Right lobe of liver (tissue), 6 donors: Measurements from ENCODE around the gene SEC11A. TPM values are rescaled to one million over a fixed set of nuclear protein-coding genes. Genes with fewer than 3 reads are reported as not detected.

Source experiments
- ATAC-seq, 4 donors: fragments of 200-7000 bp; cut with Tn5 transposase; one replicate each; pipeline ENCODE4 v1.9.1; 2020; ENCODE audit warnings: mild to moderate bottlenecking in 4 of 4, moderate library complexity in 4 of 4
- DNase-seq, 3 donors: peaks; one replicate each; pipeline ENCODE4 v3.0.0-alpha.2; 2020
- H3K27ac ChIP-seq, 3 donors: fragments of 200-600 bp; one replicate each; pipeline ENCODE4 v1.8.0; 2022
- H3K27me3 ChIP-seq, 2 donors: fragments of 200-600 bp; one replicate each; pipeline ENCODE4 v1.8.0; 2022
- H3K36me3 ChIP-seq, 4 donors: fragments of 200-600 bp; sonication (generic) in 1 of 4; one replicate each; pipeline versions ENCODE4 v1.5.1 to v1.8.0; 2017 to 2022; ENCODE audit warnings: control low read depth in 1 of 4
- H3K4me1 ChIP-seq, 4 donors: fragments of 200-600 bp; sonication (generic) in 1 of 4; one replicate each; pipeline versions ENCODE4 v1.5.1 to v1.8.0; 2017 to 2022; ENCODE audit warnings: control low read depth in 1 of 4
- H3K4me3 ChIP-seq, 3 donors: fragments of 200-600 bp; one replicate each; pipeline ENCODE4 v1.8.0; 2022
- H3K9me3 ChIP-seq, 4 donors: fragments of 200-600 bp; sonication (generic) in 1 of 4; one replicate each; pipeline versions ENCODE4 v1.5.1 to v1.8.0; 2017 to 2022; ENCODE audit warnings: control low read depth in 1 of 4
- CTCF ChIP-seq, 4 donors: fragments of 200-600 bp in 3 of 4; fragments of 450-650 bp in 1 of 4; IDR thresholded peaks; one replicate each; pipeline versions ENCODE4 v1.5.1 to v1.8.0; 2016 to 2022; ENCODE audit warnings: antibody characterized with exemption in 4 of 4, mild to moderate bottlenecking in 2 of 4
- POLR2A ChIP-seq: fragments of 450-650 bp; IDR thresholded peaks from one replicate; pipeline ENCODE4 v1.6.1; 2017; ENCODE audit warnings: antibody characterized with exemption, mild to moderate bottlenecking
- WGBS: methylation state at CpG from one replicate; pipeline ENCODE4 v1.1.6; 2018; ENCODE audit warnings: low coverage, low lambda C conversion rate; ENCODE audit not compliant: insufficient coverage; ENCODE audit errors: missing lambda C conversion rate; 5-methylcytosine and 5-hydroxymethylcytosine counted together
- intact Hi-C, 2 donors: fragments of 100-400 bp; cut with DNase I; formaldehyde crosslinking; loops; one replicate each; pipeline versions ENCODE4 v1.11.2 to v1.14.1; 2022
- total RNA-seq, 6 experiments: library from RNA; depleted of rRNA in 2 of 6; stranded (reverse); fragments of >200 nt in 2 of 6; fragmentation: NEBNext Ultra II Directional in 3 of 6; extraction: Animal tissue kit (Norgen Biotek cat#: 25700) in 3 of 6; gene quantifications; one replicate each; pipeline versions ENCODE4 v1.1.0 to v1.2.4, GENCODE V29; 2016 to 2023
- donor health status: DM: no; HTN: yes; CAD: no.
- donor health status: DM: no; HTN: no; CAD: no.
- donor health status: DM: no; HTN: no; CAD: no.
- donor health status: DM: no; HTN: yes; CAD: no.
- donor health status: DM: no; HTN: yes; CAD: no.

The SEC11A gene
- total RNA-seq, 6 experiments from 2014 or later: 58.7 to 71.5 (median 65.3) TPM

DNA sequence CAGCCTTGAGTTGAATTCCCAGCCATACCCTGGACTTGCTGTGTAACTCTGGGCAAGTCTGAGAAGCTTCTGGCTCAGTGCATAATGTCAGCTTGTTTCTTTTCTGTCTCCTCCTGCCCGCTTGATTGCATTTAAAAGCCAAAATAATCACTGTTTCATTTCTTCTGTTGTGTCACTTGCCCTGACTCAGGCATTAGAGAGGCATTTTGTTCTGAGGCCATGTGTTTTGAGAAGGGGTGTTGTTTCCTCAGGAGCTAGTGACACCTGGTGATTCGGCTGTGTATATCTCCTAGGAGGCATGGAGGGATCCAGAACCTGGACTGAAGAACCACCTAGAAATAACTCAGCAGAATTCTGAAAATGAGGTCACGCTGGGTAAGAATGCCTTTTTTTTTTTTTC lies 77.8 kb downstream of the SEC11A start:
- TF ChIP-seq CTCF (IDR thresholded peaks at IDR 0.05): peak; percentile 34 to 50 (median 38)
- TF ChIP-seq POLR2A: no peak
- Histone ChIP-seq H3K4me3 (no peak overlapping the region), H3K9me3 (no peaks in the 10 kb centered on the region), H3K27me3 (no peaks in the 10 kb centered on the region), H3K4me1 (peaks cover 0 to 14% (median 0%) of the 10 kb centered on the region in 4 donors), H3K27ac (no peak overlapping the region), H3K36me3 (peaks cover 0 to 49% (median 9%) of the 10 kb centered on the region in 4 donors)
- 51% methylated on average over 3 of the region's 3 CpGs for WGBS
- peak in 3 of 4 donors; percentile 22 to 53 (median 48) for ATAC-seq
- no peak for DNase-seq
- intact Hi-C loops: no loop called here

GRCh38 chr15:84634228-84634837 lies 81.6 kb downstream of the SEC11A start:
- Histone ChIP-seq H3K27me3 (no peaks in the 10 kb centered on the region), H3K4me1 (peaks cover 0 to 34% (median 7%) of the 10 kb centered on the region in 4 donors), H3K36me3 (peaks cover 0 to 15% (median 0%) of the 10 kb centered on the region in 4 donors), H3K9me3 (no peaks in the 10 kb centered on the region), H3K4me3 (peak overlapping the region; percentile 59 to 64 (median 64)), H3K27ac (peak overlapping the region; percentile 91 to 97 (median 95))
- intact Hi-C loops: no loop called here
- DNase-seq (no peak), ATAC-seq (no peak)
- TF ChIP-seq POLR2A: no peak
- no peak for TF ChIP-seq CTCF (IDR thresholded peaks at IDR 0.05)
- 7% methylated on average over 23 of the region's 23 CpGs for WGBS

DNA sequence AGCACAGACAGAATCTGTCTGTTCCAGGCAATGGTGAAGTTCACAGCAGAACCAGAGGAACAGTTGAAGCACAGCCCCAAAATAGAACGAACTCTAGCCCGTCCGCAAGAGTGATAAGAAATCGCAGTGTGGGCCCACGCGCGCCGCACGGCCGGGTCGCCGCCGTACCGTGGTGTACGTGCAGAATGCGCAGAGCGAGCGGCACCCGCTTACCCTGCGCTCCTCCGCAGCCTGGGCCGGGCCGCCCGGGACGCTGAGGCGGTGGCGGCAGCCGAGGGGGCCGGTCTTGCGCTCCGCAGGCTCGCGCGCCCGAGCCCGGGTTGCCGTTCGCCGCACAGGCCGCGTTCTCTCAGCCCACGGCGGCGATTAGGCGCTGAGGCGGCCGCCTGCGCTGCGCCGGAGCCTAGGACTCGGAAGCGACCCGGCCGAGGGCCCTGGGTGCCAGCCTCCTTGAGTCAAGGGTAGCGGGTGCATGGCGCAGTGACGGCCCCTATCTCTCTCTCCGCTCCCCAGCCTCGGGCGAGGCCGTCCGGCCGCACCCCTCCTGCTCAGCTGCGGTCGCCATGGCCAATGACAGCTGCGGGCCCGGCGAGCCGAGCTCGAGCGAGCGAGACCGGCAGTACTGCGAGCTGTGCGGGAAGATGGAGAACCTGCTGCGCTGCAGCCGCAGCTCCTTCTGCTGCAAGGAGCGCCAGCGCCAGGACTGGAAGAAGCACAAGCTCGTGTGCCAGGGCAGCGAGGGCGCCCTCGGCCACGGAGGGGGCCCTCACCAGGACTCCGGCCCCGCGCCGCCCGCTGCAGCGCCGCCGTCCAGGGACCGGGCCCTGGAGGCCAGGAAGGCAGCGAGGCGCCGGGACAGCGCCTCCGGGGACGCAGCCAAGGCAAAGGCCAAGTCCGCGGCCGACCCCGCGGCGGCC lies 82.4 kb downstream of the SEC11A start:
- Histone ChIP-seq H3K36me3 (peaks cover 0 to 9% (median 0%) of the 10 kb centered on the region in 4 donors), H3K4me3 (peak overlapping the region; percentile 59 to 64 (median 64)), H3K27ac (peak overlapping the region; percentile 91 to 97 (median 95)), H3K27me3 (no peaks in the 10 kb centered on the region), H3K9me3 (no peaks in the 10 kb centered on the region), H3K4me1 (peaks cover 0 to 34% (median 7%) of the 10 kb centered on the region in 4 donors)
- ATAC-seq (peak; percentile 60 to 81 (median 74)), DNase-seq (peak; percentile 80 to 82 (median 82))
- intact Hi-C loops: no loop called here
- under 1% methylated on average over 46 of the region's 105 CpGs for WGBS
- TF ChIP-seq POLR2A (peak; percentile 39), CTCF (IDR thresholded peaks at IDR 0.05) (peak in 1 of 4 donors; percentile 16)

GRCh38 chr15:84631706-84632272 lies 84.2 kb downstream of the SEC11A start:
- 11% methylated on average over 5 of the region's 7 CpGs for WGBS
- Histone ChIP-seq H3K4me1 (peaks cover 0 to 34% (median 7%) of the 10 kb centered on the region in 4 donors), H3K36me3 (no peaks in the 10 kb centered on the region), H3K9me3 (no peaks in the 10 kb centered on the region), H3K4me3 (peak overlapping the region; percentile 57 to 64 (median 64)), H3K27me3 (no peaks in the 10 kb centered on the region), H3K27ac (peak overlapping the region; percentile 66 to 97 (median 95))
- intact Hi-C loops: no loop called here
- DNase-seq: no peak
- TF ChIP-seq POLR2A (no peak), CTCF (IDR thresholded peaks at IDR 0.05) (no peak)
- ATAC-seq: no peak
